Activated CD8-positive, alpha-beta memory T cell treated with anti-CD3 and anti-CD28 coated beads, Interleukin-2, amount 50 U/mL, for 24 hours (primary cell): ENCODE data around the gene ABCC1.

Experiments used
- DNase-seq: peaks from one replicate; pipeline ENCODE4 v3.0.0-alpha.2; 2020; ENCODE audit errors: extremely low read depth

ABCC1 gene

DNA sequence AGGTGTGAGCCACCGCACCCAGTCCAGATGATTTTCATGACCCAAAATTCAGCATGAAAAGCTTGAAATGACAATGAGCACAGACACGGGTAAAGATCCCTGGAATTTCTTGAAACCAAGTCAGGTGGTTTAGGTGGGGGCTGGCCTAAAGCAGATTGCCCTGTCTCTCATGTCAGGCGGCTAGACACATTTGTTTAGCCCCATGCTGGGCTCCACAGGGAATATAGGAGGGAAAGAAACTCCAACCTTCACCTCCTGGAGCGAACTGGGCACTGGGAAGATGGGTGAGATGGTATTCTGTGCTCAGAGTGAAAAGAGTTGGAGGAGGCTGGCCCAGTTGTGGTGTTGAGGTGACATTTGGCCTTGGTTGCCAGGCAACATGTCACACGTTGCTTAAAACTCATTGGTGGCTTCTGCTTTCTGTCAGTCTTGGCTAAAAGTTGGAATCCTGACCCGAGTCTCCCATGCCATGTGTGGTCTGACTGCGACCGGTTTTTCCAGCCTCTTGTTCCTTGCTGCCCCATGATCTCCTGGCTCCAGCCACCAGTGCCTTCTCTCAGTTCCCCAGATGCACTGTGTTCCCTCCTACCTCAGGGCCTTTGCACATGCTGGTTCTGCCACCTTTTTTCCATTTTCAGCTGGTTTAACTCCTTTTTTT is 160.2 kb downstream of the ABCC1 start:
- DNase-seq = no peak

GRCh38 chr16:16110111-16110490 is 160.7 kb downstream of the ABCC1 start:
- no peak for DNase-seq

DNA sequence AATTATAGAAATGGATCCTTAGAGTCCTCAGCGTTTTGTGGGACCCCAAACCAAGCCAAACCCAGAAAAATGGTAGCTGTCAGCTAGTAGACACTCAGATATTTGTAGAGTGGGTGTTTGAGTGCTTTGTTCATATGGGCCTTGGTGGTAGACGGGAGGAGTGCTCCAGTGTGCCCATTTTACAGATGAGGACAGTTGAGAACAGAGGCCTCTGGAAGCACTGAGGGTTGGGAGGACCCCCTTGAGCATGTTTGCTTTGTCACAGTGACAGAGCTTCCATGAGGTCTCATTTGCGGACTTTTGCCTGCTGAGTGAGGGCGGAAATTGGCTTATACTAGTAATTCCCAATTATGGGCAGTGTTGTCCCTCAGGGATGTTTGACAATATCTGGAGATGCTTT is 162.2 kb downstream of the ABCC1 start:
- DNase-seq = no peak

DNA sequence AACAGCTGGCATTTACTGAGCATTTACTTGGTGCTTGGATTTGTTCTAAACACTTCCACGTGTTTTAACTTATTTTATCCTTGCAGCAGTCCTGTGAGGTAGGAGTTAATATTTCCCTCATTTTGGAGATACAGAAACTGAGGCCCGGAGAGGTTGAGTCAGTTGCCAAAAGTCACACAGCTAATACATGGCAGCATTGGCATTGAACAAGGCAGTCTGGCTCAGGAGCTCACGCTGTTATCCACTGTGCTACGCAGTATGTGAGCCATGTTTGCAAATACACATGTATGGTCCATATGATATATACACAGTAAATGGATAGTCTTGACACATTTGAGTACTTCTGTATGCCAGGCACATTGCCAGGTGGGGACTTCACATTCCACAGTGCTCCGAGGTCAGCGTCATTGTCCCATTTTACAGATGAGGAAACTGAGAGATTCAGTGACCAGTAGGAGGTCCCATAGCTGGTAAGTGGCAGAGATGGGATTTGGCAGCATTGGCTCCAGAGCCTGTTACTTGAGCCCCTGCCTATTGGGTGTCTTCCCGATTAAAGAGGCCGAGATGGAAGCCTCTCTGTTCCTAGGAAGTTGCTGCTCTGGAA is 163.1 kb downstream of the ABCC1 start:
- no peak for DNase-seq

- no peak for DNase-seq
Measured at GRCh38 chr16:16113076-16113475, 163.7 kb downstream of the ABCC1 start.

- DNase-seq = no peak
Measured at GRCh38 chr16:16116841-16117240, 167.4 kb downstream of the ABCC1 start.

DNA sequence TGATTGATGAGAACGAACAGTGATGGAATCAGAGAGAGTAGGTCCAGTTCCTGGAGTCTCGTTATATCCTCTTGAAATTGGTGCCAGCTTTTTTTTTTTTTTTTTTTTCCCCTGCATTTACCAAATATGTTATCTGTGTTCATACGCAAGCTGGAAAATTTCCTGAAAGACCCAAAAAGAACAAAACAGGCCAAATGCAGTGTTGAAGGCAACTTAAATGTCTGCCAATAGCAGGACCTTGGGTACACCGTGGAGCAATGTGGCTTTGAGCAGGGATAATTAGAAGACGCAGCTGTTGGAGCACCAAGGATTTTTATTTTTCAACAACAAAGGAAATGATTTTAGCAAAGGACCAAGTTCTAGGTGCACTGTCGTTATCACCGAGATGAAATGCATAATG is 168.9 kb downstream of the ABCC1 start:
- DNase-seq = no peak

DNA sequence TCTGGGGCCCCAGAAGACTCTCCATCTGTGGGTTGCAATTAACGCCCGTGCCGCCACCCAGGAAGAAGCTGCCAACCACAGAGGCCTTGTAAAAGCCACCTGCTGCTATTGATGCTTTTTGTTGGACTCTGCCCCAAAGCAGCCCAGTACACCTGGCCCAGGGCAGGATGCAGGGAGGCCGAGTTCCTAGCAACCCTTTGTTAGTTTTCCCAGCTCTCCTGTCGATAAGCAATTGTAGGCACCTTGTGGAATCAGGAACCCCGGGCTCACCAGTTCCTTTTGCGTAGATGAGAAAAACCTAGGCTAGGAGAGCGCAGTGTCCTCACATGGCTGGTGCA is 170.6 kb downstream of the ABCC1 start:
- DNase-seq = no peak

GRCh38 chr16:16120382-16121184 is 171.2 kb downstream of the ABCC1 start:
- DNase-seq = no peak

DNA sequence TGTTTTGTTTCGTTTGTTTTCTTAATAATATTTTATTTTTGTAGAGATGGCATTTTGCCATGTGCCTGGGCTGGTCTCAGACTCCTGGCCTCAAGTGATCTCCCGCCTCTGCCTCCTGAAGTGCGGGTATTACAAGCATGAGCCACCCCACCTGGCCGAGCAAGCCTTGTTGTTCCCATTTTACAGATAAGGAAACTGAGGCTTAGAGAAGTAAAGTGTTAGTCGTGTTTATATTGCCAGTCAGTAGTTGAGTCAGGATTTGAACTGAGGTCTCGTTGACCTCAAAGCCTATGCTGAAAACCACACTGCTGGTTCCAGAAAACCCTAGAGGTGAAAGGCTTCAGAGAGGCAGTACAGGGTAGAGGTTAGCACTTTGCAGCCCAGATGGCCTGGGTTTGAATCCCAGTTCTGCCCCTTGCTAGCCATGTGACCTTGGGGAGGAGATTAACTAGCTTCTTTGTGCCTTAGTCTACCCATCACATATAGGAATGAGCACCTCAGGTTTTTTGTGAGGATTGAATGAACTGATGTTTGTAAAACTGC is 171.8 kb downstream of the ABCC1 start:
- no peak for DNase-seq

- no peak for DNase-seq
Measured at GRCh38 chr16:16122264-16122663, 172.8 kb downstream of the ABCC1 start.

DNA sequence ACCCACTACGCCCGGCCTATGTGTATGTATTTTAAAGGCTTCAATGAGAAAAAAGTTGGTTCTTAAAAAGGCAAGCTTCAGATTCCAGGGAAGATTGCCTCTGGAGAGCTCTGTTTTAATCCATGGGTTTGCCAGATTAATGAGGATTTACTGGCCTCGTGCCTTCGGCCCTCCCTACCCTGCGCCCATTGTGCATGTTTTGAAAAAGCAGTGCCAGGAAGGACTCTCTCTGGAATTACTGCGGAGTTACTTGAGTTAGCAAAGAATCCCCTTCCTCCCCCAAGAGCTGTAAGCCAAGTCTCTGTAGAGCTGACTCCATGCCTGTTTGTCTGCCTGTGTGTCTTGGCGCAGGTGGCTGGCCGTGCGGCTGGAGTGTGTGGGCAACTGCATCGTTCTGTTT is 175.0 kb downstream of the ABCC1 start:
- no peak for DNase-seq

DNA sequence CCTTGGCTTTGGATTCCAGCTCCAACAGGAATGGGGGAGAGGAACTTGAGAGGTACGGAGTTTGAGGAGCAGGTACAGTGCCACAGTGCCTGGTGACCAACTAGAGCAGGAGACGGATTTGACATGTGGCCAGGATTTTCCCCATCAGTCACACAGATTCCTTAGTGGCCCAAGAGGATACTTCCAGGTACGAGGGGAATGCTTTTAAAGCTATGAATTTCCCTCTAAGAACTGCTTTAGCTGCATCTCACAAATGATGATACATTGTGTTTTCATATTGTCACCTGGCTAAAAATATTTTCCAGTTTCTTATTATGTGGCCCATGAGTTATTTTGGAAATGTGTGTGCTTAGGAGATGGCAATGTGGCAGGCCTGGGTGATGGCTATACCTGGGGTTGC is 175.6 kb downstream of the ABCC1 start:
- DNase-seq = no peak

DNA sequence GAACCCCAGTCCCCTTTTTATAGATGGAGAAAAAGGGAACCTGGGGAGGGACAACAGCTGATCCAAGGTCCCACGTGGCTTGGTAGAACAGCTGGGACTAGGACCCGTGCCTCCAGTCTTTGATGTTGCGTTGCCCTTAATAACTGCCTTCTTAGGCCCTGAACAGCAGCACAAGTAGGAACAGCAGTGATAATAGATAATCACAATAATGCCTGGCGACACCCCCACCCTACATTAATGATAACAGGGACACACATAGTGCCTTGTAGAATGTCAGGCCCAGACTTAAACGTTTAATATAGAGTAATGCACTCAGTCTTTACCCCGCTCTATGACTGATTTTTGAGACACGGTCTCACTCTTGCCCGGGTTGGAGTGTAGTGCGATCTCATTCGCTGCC is 177.5 kb downstream of the ABCC1 start:
- no peak for DNase-seq

DNA sequence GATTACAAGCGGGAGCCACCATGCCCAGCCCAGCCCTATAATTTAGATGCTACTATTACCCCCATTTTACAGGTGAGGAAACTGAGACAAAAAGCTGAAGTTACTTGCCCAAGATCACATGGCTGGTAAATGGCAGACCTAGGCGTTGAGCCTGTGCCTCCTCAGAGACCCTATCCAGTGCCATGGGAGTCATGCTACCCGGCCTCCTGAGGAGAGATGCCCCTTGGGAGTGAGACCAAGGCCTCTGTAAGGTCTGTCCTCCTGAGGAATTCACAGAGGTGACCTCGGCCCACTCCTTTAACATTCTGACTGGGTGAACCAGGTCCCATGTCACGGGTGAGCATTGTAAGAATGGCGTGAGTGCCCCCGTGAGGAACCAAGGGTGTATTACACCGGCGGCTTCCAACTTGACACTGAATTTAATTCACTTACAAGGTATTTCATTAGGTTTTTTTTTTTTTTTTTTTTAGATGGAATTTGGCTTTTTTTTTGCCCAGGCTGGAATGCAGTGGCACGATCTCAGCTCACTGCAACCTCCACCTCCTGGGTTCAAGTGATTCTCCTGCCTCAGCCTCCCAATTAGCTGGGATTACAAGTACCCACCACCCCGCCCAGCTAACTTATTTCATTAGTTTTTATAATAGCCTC is 178.2 kb downstream of the ABCC1 start:
- peak; percentile 27 for DNase-seq

GRCh38 chr16:16131204-16131603 is 181.8 kb downstream of the ABCC1 start:
- DNase-seq = no peak

- no peak for DNase-seq
Measured at GRCh38 chr16:16131659-16132058, 182.2 kb downstream of the ABCC1 start.

DNA sequence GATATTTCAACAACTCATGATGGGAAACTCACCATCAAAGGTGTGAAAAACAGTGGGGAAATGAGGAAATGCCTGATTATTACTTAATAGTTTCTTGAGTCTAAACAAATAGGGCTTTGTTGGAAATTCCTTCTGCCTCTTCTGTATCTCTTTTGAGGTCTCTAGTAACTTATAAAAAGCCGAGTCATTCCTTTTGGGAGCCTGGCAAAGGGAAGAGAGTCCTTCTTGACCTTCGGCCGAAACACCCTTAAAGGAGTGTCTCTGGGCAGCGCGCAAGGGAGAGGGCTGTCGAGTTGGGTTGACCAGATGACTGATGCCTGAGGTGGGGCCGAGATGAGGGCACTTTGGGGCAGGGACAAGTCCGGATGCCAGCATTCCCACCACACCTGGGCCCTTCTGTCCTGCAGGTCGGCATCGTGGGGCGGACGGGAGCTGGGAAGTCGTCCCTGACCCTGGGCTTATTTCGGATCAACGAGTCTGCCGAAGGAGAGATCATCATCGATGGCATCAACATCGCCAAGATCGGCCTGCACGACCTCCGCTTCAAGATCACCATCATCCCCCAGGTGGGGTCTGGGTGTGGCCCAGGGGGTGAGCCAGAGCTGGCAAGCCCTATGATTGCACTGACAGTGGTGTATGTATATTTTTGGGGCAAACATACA is 184.7 kb downstream of the ABCC1 start:
- DNase-seq = no peak

DNA sequence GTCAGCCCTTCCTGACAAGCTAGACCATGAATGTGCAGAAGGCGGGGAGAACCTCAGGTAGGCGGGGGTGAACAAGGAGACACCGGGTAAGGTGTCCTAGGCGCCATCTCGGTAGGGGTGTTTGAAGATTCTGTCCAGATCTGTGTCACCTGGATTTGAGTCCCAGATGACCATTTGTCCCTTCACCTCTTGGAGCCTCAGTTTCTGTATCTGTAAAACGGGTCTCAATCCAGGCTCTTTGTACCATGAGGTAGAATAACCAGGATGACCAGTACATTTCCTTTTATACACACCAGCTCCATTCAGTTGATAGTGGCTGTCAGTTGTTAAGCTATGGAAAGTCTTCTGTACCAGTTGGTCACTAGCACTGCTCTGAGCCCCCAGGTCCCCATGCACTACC is 187.2 kb downstream of the ABCC1 start:
- DNase-seq = no peak

GRCh38 chr16:16137110-16137509 is 187.7 kb downstream of the ABCC1 start:
- no peak for DNase-seq

DNA sequence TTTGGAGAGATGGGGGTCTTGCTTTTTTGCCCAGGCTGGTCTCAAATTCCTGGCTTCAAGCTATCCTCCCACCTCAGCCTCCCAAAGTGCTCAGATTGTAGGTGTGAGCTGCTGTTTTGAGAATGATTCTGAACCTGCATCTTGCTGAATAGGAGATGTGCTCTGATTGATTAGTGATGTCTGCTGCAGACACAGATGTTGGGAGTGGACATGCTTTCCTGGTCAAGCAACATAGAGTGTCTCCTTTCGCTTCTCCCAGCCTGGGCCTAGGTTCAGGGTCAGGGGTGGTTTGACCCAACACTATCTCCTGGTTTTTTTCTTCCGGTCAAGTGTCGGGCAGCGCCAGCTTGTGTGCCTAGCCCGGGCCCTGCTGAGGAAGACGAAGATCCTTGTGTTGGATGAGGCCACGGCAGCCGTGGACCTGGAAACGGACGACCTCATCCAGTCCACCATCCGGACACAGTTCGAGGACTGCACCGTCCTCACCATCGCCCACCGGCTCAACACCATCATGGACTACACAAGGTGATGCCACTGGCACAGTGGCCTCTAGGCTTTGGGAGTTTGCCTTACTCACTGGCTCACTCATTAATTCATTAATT is 188.7 kb downstream of the ABCC1 start:
- DNase-seq = no peak

DNA sequence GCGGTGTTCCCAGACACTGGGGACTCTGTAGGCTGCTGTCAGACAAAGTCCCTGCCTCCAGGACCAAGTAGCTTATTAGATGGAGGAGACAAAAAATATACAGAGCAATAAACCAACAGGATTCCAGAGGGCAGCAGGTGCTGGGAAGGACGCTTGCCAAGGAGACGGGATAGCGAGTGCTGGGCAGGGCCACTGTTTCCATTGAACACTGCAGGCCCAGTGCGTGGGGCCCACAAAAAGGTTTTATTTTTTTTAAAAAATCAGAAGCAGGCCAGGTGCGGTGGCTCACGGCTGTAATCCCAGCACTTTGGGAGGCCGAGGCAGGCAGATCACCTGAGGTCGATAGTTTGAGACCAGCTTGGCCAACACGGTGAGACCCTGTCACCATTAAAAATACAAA is 189.6 kb downstream of the ABCC1 start:
- DNase-seq = no peak
